Fibroblast of the aortic adventitia (primary cell): ENCODE data around the gene ZNF516. TPM values are rescaled to one million over a fixed set of nuclear protein-coding genes. Genes with fewer than 3 reads are reported as not detected.

Experiments used
- DNase-seq: peaks from one replicate; pipeline ENCODE4 v3.0.0-alpha.2; 2010; ENCODE audit warnings: low read depth
- H3K4me3 ChIP-seq: 2 replicates; pipeline ENCODE4 v1.5.1; 2011; ENCODE audit warnings: low read depth, mild to moderate bottlenecking, control low read depth, low read length, moderate library complexity
- CTCF ChIP-seq: IDR thresholded peaks from 2 replicates; pipeline ENCODE4 v1.5.1; 2011; ENCODE audit warnings: mild to moderate bottlenecking, low read length, control low read depth, inconsistent platforms; ENCODE audit not compliant: insufficient read depth
- total RNA-seq: library from RNA; depleted of rRNA; stranded (reverse); fragments of >200 nt; gene quantifications from 2 replicates; pipeline ENCODE4 v1.2.3, GENCODE V29; 2012; ENCODE audit warnings: low replicate concordance

ZNF516 gene
- total RNA-seq, 1 donor = 21.9 TPM

- H3K4me3 ChIP-seq = no peak overlapping the region
- TF ChIP-seq CTCF = no peak
- no peak for DNase-seq
Measured at GRCh38 chr18:76379226-76380126, 115.6 kb downstream of the ZNF516 start.

GRCh38 chr18:76378526-76379215 is 116.4 kb downstream of the ZNF516 start:
- TF ChIP-seq CTCF = no peak
- no peak overlapping the region for H3K4me3 ChIP-seq
- no peak for DNase-seq

GRCh38 chr18:76377359-76377756 is 117.7 kb downstream of the ZNF516 start:
- no peak for DNase-seq
- no peak overlapping the region for H3K4me3 ChIP-seq

GRCh38 chr18:76376668-76377358 is 118.2 kb downstream of the ZNF516 start:
- no peak for TF ChIP-seq CTCF
- H3K4me3 ChIP-seq = no peak overlapping the region
- no peak for DNase-seq

More at GRCh38 chr18:76377359-76377756, 117.7 kb downstream of the ZNF516 start:
- TF ChIP-seq CTCF = no peak

GRCh38 chr18:76376225-76376624 is 118.8 kb downstream of the ZNF516 start:
- no peak overlapping the region for H3K4me3 ChIP-seq
- TF ChIP-seq CTCF = no peak
- no peak for DNase-seq

GRCh38 chr18:76374330-76375281 is 120.4 kb downstream of the ZNF516 start:
- no peak for DNase-seq
- no peak overlapping the region for H3K4me3 ChIP-seq
- no peak for TF ChIP-seq CTCF
